ENCODE measurements around the gene FSD2.
"Not testable (repeated sequence)": the region's sequence is repeated elsewhere in the genome, so short reads cannot be mapped to it uniquely, and the experiment has no call there.

The FSD2 gene

GRCh38 chr15:82771789-82772607, 33.9 kb downstream of the FSD2 start:
- no peaks in the 10 kb centered on the region for H3K27me3 ChIP-seq (ENCODE audit: control insufficient read depth, insufficient read depth, low read length)
- H3K4me3 ChIP-seq (ENCODE audit: low read length): no peak overlapping the region
- no peak overlapping the region for H3K9ac ChIP-seq (ENCODE audit: low read length)
- no peaks in the 10 kb centered on the region for H3K4me1 ChIP-seq (ENCODE audit: control insufficient read depth, insufficient read depth, low read length)
- H3K36me3 ChIP-seq (ENCODE audit: control insufficient read depth, insufficient read depth, low read length): no peaks in the 10 kb centered on the region
- no peak overlapping the region for H3K27ac ChIP-seq (ENCODE audit: low read depth, low read length)

DNA sequence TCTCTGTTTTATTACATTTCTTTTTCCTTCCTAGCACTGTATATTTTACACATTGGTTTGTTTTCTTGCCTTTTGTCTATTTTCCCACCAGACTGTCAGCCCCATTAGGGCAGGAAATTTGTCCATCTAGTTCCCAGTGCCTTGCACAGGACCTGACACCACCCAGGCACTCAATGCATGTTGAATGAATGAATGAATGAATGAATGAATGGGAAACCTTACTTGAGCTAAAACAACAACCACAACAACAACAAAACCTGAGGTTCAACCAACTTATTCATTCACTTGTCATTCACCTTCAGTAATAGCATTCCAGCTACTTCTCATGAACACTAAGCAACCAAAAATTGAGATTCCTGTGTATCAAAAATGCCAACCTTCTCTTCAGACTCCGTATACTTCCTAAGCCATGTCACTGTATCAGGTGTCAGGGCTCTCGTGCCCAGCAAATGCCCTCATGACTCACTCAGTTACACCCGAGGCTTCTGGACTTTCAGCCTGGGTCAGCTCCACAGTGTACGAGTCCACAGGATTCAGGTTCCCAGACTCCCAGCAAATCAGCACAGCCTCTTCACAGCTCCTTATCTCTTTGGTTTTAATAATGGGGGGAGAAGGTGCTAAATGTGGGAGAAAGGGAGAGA, 37.3 kb downstream of the FSD2 start:
- Histone ChIP-seq H3K27me3 (ENCODE audit: control insufficient read depth, insufficient read depth, low read length) (no peaks in the 10 kb centered on the region), H3K4me1 (ENCODE audit: control insufficient read depth, insufficient read depth, low read length) (no peaks in the 10 kb centered on the region), H3K9ac (ENCODE audit: low read length) (no peak overlapping the region), H3K4me3 (ENCODE audit: low read length) (no peak overlapping the region), H3K27ac (ENCODE audit: low read depth, low read length) (no peak overlapping the region), H3K36me3 (ENCODE audit: control insufficient read depth, insufficient read depth, low read length) (no peaks in the 10 kb centered on the region)

GRCh38 chr15:82767163-82767829, 38.6 kb downstream of the FSD2 start:
- no peak overlapping the region for H3K27ac ChIP-seq (ENCODE audit: low read depth, low read length)
- H3K36me3 ChIP-seq (ENCODE audit: control insufficient read depth, insufficient read depth, low read length): no peaks in the 10 kb centered on the region
- no peak overlapping the region for H3K4me3 ChIP-seq (ENCODE audit: low read length)
- H3K9ac ChIP-seq (ENCODE audit: low read length): no peak overlapping the region
- no peaks in the 10 kb centered on the region for H3K4me1 ChIP-seq (ENCODE audit: control insufficient read depth, insufficient read depth, low read length)
- H3K27me3 ChIP-seq (ENCODE audit: control insufficient read depth, insufficient read depth, low read length): no peaks in the 10 kb centered on the region

DNA sequence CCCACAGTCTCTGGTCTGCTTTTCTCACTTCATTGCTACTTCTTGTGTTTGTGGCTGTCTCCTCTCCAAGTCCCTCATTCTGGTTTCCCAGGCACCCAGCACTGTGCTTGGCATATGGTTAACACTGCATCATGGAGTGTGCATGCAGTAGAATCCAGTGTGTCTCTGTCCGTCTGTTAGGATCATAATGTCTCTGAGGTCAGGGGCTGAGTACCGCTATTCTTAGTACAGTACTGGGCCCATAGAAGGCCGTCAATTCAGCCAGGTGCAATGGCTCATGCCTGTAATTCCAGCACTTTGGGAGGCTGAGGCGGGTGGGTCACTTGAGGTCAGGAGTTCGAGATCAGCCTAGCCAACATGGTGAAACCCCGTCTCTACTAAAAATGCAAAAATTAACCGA, 39.7 kb downstream of the FSD2 start:
- H3K4me1 ChIP-seq (ENCODE audit: control insufficient read depth, insufficient read depth, low read length); H3K27ac ChIP-seq (ENCODE audit: low read depth, low read length); H3K27me3 ChIP-seq (ENCODE audit: control insufficient read depth, insufficient read depth, low read length); H3K36me3 ChIP-seq (ENCODE audit: control insufficient read depth, insufficient read depth, low read length); H3K9ac ChIP-seq (ENCODE audit: low read length); H3K4me3 ChIP-seq (ENCODE audit: low read length): not testable (repeated sequence)

GRCh38 chr15:82764740-82765139, 41.1 kb downstream of the FSD2 start:
- no peak overlapping the region for H3K9ac ChIP-seq (ENCODE audit: low read length)
- no peaks in the 10 kb centered on the region for H3K36me3 ChIP-seq (ENCODE audit: control insufficient read depth, insufficient read depth, low read length)

DNA sequence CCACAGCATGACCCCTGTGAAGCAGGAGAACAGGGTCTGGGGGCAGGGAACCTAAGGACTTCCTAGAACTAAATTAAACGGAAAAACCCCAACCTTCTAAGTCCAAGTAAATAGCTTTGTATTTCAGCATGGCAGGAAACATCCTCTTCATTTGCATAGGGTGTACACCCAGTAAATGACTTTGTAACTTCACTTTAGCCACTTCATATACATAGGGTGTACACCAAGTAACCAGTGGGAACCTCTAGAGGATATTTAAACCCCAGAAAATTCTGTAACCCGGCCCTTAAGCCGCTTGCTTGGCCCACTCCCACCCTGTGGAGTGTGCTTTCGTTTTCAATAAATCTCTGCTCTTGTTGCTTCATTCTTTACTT, 41.8 kb downstream of the FSD2 start:
- Histone ChIP-seq H3K27ac (ENCODE audit: low read depth, low read length) (no peak overlapping the region), H3K9ac (ENCODE audit: low read length) (no peak overlapping the region), H3K36me3 (ENCODE audit: control insufficient read depth, insufficient read depth, low read length) (peaks cover 2% of the 10 kb centered on the region), H3K4me3 (ENCODE audit: low read length) (no peak overlapping the region), H3K27me3 (ENCODE audit: control insufficient read depth, insufficient read depth, low read length) (no peaks in the 10 kb centered on the region), H3K4me1 (ENCODE audit: control insufficient read depth, insufficient read depth, low read length) (no peaks in the 10 kb centered on the region)

More at GRCh38 chr15:82764740-82765139, 41.1 kb downstream of the FSD2 start:
- Histone ChIP-seq H3K4me1 (ENCODE audit: control insufficient read depth, insufficient read depth, low read length) (no peaks in the 10 kb centered on the region), H3K27me3 (ENCODE audit: control insufficient read depth, insufficient read depth, low read length) (no peaks in the 10 kb centered on the region), H3K27ac (ENCODE audit: low read depth, low read length) (no peak overlapping the region), H3K4me3 (ENCODE audit: low read length) (no peak overlapping the region)

DNA sequence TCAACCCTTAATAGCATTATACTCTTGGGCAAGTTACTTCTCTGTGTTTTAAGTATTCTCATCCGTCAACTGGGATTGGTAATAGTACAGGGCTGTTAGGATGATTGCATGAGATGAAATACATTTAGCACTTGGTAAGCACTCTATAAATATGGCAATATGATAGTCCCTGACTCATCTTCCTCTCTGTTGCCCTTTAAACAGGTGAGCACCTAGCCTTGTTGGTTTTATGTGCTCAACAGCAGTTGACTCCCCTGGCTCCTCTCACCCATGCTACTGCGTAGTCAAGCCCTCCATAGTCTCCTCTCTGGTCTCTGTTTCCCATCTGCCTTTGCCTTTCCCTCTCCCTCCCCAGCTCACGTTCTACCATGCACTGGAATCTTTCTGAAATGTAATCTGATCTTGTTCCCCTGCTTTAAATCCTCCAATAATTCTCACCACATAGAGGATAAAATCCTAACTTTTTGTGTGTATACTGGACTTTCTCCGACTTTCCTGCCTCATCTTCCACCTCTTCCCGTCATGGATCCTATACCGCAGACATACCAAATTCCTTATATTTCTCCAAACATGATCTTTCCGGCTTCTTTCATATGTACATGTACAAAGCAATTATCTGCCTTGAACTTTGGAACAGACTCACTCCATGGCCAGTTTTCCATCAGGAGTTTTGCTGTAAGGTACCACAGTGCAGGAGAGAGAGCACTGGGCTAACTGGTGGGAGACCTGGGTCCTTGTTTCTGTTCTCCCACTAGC, 42.3 kb downstream of the FSD2 start:
- H3K36me3 ChIP-seq (ENCODE audit: control insufficient read depth, insufficient read depth, low read length): peaks cover 7% of the 10 kb centered on the region
- no peak overlapping the region for H3K4me3 ChIP-seq (ENCODE audit: low read length)
- no peak overlapping the region for H3K27ac ChIP-seq (ENCODE audit: low read depth, low read length)
- H3K9ac ChIP-seq (ENCODE audit: low read length): no peak overlapping the region
- H3K4me1 ChIP-seq (ENCODE audit: control insufficient read depth, insufficient read depth, low read length): no peaks in the 10 kb centered on the region
- no peaks in the 10 kb centered on the region for H3K27me3 ChIP-seq (ENCODE audit: control insufficient read depth, insufficient read depth, low read length)

GRCh38 chr15:82751308-82751707, 54.6 kb downstream of the FSD2 start:
- no peaks in the 10 kb centered on the region for H3K27me3 ChIP-seq (ENCODE audit: control insufficient read depth, insufficient read depth, low read length)
- H3K9ac ChIP-seq (ENCODE audit: low read length): no peak overlapping the region

DNA sequence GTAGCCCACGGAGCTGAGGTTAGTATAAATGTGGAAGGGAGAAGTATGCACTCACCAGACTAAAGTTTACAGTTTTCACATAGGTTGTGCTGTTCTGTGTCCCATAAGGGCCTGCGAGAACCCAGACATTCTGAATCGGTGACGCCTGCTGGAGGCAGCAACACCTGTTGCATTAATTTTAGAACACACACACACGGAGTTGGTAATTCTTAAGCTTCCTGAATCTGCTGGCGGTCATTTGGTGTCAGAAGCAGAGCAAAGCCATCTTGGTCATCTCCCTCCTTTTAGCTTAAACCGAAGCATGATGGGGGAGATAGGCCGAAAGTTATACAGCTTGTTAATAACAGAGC, 55.1 kb downstream of the FSD2 start:
- Histone ChIP-seq H3K4me1 (ENCODE audit: control insufficient read depth, insufficient read depth, low read length) (peaks cover 14% of the 10 kb centered on the region), H3K36me3 (ENCODE audit: control insufficient read depth, insufficient read depth, low read length) (peaks cover 7% of the 10 kb centered on the region), H3K9ac (ENCODE audit: low read length) (peak overlapping the region; percentile 72), H3K27ac (ENCODE audit: low read depth, low read length) (peak overlapping the region; percentile 40), H3K4me3 (ENCODE audit: low read length) (peak overlapping the region; percentile 96), H3K27me3 (ENCODE audit: control insufficient read depth, insufficient read depth, low read length) (no peaks in the 10 kb centered on the region)

More at GRCh38 chr15:82751308-82751707, 54.6 kb downstream of the FSD2 start:
- Histone ChIP-seq H3K4me1 (ENCODE audit: control insufficient read depth, insufficient read depth, low read length) (peaks cover 14% of the 10 kb centered on the region), H3K4me3 (ENCODE audit: low read length) (peak overlapping the region; percentile 96), H3K27ac (ENCODE audit: low read depth, low read length) (no peak overlapping the region), H3K36me3 (ENCODE audit: control insufficient read depth, insufficient read depth, low read length) (peaks cover 7% of the 10 kb centered on the region)

DNA sequence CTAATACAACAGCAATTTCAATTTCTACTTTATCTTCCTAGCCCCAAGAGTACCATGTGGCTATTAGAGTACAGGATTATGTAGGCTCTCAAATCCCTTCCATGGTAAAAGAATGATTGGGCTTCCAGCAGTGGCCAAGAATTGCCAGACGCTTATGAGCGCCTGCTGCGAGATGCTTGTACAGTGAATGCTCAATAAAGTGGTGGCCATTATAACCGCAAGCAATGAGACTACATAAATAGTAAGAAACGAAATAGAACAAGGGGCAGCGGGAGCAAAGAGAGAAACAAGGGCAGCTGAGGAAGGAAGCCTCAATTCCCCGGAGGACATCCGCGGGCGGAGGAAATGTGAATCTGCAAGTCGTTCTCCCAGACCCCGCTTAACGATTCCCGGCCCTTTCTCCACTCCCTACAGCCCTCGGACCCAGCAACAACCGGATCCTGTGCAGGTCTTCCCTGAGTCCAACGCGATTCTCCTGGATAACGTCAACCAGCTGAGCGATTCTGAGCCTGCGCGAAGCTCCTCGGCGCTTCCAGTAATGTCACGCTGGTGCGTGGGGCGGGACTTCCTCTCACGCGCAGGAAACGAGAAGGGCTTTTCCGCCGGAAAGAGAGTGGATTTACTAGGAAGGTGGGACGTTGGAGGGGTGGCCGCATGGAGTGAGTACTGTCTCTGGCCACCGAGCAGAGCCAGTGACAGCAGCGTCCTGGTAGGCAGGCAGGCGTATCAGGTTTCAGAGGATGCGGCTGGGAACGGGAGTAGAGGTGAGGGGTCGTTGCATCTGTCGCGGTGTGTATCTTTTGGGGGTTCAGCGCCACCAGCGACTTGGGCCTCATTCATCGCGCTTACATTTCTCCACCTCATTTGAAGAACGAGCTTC, 55.7 kb downstream of the FSD2 start:
- Histone ChIP-seq H3K4me3 (ENCODE audit: low read length) (peak overlapping the region; percentile 96), H3K27ac (ENCODE audit: low read depth, low read length) (peak overlapping the region; percentile 88), H3K4me1 (ENCODE audit: control insufficient read depth, insufficient read depth, low read length) (peaks cover 14% of the 10 kb centered on the region), H3K27me3 (ENCODE audit: control insufficient read depth, insufficient read depth, low read length) (no peaks in the 10 kb centered on the region), H3K36me3 (ENCODE audit: control insufficient read depth, insufficient read depth, low read length) (peaks cover 6% of the 10 kb centered on the region), H3K9ac (ENCODE audit: low read length) (peak overlapping the region; percentile 72)

GRCh38 chr15:82748315-82748714, 57.6 kb downstream of the FSD2 start:
- Histone ChIP-seq H3K4me3 (ENCODE audit: low read length) (no peak overlapping the region), H3K27me3 (ENCODE audit: control insufficient read depth, insufficient read depth, low read length) (no peaks in the 10 kb centered on the region), H3K9ac (ENCODE audit: low read length) (no peak overlapping the region), H3K36me3 (ENCODE audit: control insufficient read depth, insufficient read depth, low read length) (no peaks in the 10 kb centered on the region), H3K27ac (ENCODE audit: low read depth, low read length) (no peak overlapping the region), H3K4me1 (ENCODE audit: control insufficient read depth, insufficient read depth, low read length) (peaks cover 14% of the 10 kb centered on the region)

Data from rectal smooth muscle tissue (tissue), 1 donor.